Cortex of kidney (tissue), 1 donor: Measurements from ENCODE around the gene LY6G5B.

Experiments
- DNase-seq: peaks from one replicate; lab custom pipeline; 2025; lab: John Stamatoyannopoulos, UW

LY6G5B gene

DNA sequence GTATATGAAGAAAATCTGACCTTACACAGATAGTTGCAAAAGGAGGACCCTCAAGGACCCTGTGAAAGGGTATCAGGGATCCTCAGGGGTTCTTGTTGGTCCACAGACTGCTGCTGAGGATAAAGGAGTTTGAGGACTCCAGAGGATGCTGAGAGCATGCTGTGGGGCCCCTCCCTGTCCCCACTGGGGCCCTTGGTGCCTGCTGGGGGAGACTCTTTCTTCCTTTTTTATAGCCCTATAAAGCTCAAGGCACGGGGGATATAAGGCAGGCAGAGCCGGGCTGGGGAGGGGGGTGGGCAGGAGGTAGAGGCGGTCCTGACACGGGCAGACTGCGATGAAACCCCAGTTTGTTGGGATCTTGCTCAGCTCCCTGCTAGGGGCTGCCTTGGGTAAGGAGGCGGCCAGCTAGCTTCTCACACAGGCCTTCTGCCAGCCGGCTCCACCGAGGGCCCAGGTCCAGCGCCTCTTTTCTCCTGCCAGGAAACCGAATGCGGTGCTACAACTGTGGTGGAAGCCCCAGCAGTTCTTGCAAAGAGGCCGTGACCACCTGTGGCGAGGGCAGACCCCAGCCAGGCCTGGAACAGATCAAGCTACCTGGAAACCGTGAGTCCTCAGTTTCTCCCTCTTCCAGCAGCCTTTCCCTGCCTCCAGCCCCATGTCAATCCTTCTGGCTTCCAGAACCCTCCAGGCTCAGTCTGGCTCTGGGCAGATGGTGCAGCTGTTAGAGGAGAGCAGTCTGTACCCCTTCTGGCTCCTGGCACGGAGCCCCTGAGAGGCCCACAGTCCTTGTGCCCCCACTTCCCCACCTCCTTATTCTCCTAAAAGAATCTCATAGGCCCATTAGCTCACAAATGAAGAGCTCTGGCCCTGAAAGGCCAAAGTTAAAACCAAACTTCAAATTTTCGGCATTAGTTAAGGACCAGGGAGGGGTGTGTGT is 45.5 kb downstream of the LY6G5B start, which contains the start of gene LY6G6D:
Gene LY6G6D, plus strand, starts transcription at position 327 of the 937 bp plus-strand sequence. Its CDS starts 8 bp downstream, at position 335.
- no peak for DNase-seq

DNA sequence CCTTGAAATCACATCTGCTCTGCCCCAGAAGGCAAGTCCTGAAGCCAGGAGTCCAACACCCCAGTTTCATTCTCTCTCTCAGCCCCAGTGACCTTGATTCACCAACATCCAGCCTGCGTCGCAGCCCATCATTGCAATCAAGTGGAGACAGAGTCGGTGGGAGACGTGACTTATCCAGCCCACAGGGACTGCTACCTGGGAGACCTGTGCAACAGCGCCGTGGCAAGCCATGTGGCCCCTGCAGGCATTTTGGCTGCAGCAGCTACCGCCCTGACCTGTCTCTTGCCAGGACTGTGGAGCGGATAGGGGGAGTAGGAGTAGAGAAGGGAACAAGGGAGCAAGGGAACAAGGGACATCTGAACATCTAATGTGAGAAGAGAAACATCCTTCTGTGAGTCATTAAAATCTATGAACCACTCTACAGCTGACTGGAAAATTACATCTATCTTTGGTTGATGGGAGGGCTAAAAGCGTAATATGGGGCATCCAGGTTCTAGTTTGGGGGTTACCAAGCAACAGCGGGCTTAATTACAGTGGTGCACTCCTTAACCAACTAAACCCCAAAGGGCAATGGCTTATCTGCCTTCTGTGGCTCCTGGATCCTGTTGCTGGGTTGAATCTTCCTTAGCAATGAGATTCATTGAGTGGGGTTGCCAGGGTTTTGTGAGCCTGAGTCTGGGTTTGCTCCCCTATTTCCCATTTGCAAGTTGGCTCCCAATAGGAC is 47.9 kb downstream of the LY6G5B start:
- no peak for DNase-seq

DNA sequence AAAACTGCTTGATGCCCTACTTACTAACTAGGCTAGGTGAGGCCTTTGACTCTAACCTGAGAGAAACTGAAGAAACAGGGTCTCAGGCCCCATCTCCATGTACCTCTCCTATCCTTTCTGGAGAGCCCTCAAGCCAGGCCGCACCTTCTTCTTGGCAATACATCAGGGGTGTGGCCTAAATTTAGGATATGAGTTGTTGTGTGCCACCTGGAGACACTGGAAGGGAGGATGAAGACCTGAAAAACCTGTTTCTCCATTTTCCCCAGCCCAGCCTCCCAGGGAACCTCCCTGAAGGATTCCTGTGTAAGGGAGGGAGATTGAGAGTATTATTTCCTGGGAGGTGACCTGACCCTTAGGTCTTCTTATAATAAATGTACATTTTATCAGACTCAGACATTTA is 48.5 kb downstream of the LY6G5B start:
- DNase-seq, result no peak

DNA sequence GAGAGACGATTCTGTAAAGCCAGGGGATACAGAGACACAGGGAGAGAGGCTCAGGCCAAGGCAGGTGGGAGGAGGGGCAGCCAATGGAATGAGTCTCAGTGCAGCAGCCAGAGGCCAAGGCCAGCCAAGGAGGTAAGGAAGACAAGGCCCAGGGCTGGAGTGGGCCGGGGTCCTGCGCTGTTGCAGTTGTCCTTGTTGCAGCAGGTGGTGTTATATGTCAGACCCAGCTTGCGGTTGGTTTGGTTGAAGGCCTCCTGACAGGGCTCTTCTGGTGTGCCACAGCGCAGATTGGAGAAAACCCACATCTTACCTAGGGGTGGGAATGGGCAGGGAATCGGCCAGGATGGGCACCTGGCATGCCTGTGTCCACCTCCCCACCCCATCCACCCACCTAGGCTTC is 49.2 kb downstream of the LY6G5B start:
- DNase-seq, result no peak

DNA sequence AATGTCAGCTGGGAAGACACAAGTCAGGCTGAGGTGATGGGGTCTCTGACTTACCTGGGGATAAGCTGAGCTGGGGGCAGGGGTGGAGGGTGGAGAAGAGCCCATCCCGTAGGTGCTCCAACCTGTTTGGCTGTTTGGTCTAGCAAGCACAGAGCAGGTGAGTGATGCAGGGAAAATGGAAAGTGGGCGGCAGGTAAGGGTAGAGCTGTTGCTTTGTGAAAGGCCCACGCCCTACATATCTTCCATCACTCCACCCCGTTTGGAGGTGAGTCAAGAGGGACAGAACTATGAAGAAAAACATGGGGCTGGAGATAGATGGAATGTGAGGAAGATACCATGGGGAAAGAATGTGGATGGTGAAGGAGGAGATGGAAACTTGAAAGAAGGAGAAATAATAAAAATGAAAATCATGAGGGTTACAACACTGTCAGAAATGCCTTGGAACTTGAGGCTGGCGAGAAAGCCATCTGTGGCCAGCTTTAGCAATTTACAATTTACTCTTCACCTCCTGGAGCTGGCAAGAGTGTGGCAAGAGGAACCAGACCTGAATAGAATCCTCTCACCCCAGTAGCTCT is 50.5 kb downstream of the LY6G5B start:
- no peak for DNase-seq

DNA sequence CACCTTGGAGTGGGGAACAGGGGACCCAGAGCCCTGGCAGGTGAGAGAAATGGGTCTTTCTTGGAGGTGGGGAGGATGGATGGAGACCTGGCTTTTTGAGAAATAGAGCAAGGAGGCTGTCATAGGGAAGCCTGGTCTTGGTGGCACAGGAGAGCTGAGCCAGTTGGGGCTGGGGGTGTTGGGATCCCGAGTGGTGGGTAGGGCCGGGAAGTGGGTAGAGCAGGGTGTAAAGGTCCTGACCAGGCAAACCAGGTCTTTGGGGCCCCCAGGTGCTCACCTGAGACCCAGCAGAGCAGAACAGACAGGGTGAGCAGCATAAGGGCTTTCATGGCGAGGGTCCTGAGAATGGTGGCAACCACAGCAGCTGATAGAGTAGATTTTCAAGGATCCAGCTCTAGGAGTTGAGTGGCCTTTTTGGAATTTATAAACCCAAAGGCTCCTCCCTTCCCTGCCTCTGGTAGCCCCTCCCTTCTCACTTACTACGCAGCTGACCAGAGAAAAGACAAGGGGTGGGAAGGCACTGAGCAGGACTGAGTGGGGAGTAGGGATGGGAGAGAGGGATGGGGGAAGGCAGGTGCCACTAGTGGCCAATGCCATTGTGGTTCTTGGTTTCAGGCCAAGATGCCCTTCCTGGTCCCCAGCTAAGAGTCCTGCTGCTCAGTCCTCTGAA is 51.7 kb downstream of the LY6G5B start, which contains the start of gene LY6G6C:
Gene LY6G6C, minus strand, starts transcription at position 396 of the 670 bp plus-strand sequence. Its CDS starts 67 bp downstream, at position 329.
- no peak for DNase-seq

DNA sequence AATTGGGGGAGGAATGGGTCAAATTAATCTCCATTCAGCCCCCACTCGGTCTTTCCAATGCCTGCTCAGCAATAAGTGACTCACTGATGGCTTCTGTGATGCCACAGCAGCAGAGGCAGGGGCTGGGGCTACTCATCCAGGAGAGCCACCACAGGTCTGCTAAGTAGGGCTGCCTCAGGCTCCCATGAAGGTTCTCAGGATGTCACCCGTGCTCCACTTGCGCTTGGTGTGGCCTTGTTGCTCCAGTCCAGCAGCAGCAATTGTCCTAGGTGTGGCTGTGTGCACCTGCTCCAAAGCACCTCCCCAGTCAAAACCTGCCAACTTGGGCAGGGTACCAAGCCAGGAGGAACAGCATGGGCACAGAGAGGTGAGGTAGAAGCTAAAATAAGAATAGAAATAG is 52.4 kb downstream of the LY6G5B start:
- DNase-seq, result no peak
